GM19452 (cell line): ENCODE measurements around the gene LARP4.
"Not testable (repeated sequence)": the region's sequence is repeated elsewhere in the genome, so short reads cannot be mapped to it uniquely, and the experiment has no call there.

Experiments used
- ATAC-seq: cut with Tn5 transposase; IDR thresholded peaks from one replicate; pipeline ENCODE4 v1.9.1; 2021; ENCODE audit not compliant: unreplicated experiment

Gene LARP4

GRCh38 chr12:50521781-50522180 is 121.1 kb downstream of the LARP4 start:
- ATAC-seq, result not testable (repeated sequence)

GRCh38 chr12:50523772-50524171 is 123.1 kb downstream of the LARP4 start:
- ATAC-seq, result no peak

- ATAC-seq, result no peak
Observed at GRCh38 chr12:50524621-50525020, 123.9 kb downstream of the LARP4 start.

- no peak for ATAC-seq
Observed at GRCh38 chr12:50525422-50525821, 124.7 kb downstream of the LARP4 start.

GRCh38 chr12:50527359-50527726 is 126.7 kb downstream of the LARP4 start:
- ATAC-seq, result no peak

- ATAC-seq, result no peak
Observed at GRCh38 chr12:50528800-50529199, 128.1 kb downstream of the LARP4 start.

GRCh38 chr12:50529345-50529744 is 128.7 kb downstream of the LARP4 start:
- no peak for ATAC-seq
